Measurements from ENCODE around the gene OSBPL9.
"Not testable (repeated sequence)": the region's sequence is repeated elsewhere in the genome, so short reads cannot be mapped to it uniquely, and the experiment has no call there.

The OSBPL9 gene

DNA sequence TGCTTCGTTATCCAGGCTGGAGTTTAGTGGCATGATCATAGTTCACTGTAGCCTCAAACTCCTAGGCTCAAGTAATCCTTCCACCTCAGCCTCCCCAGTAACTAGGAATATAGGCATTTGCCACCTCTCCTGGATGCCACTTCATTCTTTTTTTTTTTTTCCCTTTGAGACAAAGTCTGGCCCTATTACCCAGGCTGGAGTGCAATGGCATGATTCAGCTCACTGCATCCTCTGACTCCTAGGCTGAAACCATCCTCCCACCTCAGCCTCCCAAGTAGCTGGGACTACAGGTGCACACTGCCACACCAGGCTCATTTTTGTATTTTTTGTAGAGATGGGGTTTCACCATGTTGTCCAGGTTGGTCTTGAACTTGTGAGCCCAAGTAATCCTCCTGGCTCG is 19.3 kb downstream of the OSBPL9 start:
- in situ Hi-C loops (cut with MboI; ENCODE audit: low sequenced_read_pairs) = no loop called here

DNA sequence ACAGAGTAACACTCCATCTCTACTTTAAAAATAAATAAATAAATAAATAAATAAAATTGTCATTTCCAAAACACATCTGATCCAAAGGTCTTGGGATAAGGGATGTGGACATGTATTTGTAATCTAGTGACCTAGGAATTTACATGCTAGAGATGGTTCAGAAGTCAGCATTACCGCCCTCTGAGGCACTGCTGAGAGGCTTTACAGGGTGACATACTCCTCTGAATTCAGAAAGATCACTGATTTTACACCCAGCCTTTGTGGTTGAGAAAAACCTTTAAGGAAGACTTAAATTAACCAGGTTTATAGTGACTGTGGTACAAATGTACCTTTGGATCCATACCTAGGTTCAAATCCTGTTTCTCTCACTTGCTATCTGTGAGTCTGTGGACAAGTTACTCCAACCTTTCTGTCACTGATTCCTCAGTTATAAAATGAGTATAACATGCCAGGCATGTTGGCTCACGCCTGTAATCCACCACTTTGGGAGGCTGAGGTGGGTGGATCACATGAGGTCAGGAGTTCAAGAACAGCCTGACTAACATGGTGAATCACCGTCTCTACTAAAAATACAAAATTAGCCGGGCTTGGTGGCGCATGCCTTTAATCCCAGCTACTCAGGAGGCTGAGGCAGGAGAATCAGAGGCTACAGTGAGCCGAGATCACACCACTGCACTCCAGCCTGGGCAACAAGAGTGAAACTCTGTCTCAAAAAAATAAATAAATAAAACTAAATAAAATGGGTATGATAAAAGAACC is 20.1 kb downstream of the OSBPL9 start:
- in situ Hi-C loops (cut with MboI; ENCODE audit: low sequenced_read_pairs) = no loop called here

DNA sequence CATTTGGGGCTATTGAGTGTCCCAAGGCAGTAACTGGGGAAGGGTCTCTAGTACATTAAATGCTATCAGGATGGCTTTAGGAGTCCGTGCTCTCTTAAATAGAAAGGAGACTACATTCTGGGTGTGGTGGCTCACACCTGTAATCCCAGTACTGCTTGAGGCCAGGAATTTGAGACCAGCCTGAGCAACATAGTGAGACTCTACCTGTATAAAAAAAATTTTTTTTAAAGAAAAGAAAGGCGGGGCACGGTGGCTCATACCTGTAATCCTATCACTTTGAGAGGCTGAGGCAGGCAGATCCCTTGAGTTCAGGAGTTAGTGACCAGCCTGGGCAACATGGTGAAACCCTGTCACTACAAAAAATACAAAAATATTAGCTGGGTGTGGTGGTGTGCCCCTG is 21.5 kb downstream of the OSBPL9 start:
- in situ Hi-C loops (cut with MboI; ENCODE audit: low sequenced_read_pairs) = no loop called here

DNA sequence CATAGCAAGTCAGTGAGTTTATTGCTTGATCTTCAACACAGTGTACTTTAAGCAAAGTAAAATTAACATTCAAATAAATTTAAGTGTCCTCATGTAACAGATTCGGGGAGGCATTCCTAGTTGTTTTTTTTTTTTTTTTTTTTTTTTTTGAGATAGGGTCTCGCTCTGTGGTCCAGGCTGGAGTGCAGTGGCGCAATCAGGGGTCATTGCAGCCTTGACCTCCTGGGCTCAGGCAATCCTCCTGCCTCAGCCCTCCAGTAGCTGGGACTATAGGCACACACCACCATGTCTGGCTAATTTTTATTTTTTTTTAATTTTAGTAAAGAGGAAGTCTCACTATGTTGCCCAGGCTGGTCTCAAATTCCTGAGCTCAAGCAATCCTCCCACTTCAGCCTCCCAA is 22.8 kb downstream of the OSBPL9 start:
- in situ Hi-C loops (cut with MboI; ENCODE audit: low sequenced_read_pairs) = no loop called here

DNA sequence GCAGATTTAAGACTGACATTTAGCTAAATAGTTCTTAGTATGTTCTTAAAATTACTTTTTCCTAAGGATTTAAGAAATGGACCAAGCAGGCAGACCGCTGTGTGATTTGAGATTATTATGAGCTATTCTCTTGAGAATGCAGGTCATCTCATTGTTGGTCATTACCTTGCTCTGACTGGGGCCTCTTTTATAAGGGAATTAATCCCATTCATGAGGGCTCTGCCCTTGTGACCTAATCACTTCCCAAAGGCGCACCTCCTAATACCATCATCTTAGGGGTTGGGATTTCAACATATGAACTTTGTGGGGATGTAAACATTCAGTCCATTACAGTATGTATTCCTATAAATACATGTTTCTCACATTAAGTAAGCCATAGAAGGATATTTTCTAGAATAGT is 24.2 kb downstream of the OSBPL9 start:
- in situ Hi-C loops (cut with MboI; ENCODE audit: low sequenced_read_pairs) = no loop called here

DNA sequence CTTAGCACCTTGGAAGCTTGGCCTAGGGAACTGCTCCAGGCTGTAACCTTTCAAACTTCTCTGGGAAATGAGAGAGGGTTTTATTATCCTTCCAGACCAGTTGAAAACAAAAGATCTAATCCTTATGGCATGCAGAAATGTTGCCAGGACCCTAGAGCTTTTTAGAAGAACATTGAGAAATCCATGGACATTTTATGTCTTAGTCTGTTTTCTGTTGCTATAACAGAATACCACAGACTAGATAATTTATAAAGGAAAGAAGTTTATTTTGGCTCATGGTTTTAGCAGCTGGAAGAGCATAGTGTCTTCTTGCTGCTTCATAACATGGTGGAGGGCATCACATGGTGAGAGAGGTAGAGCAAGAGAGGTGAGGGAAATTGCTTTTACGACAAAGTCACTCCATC is 25.8 kb downstream of the OSBPL9 start:
- in situ Hi-C loops (cut with MboI; ENCODE audit: low sequenced_read_pairs) = no loop called here

DNA sequence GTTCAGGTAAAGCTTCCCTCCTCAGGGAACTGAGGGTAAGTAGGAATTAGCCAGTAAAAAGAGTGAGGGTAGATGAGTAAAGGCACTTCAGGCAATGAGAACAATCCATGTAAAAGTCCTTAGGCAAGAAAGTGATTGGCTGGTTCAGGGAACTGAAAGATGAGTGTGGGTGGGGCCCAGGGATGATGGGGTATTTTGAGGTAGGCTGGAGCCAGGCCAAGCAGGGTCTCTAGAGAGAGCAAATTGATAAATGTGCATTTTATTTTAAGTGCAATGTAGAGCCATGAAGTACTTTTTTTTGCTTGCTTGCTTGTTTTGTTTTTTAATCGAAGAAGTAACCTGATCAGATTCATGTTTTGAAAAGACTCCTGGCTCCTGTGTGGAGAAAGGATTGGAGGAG is 26.5 kb downstream of the OSBPL9 start:
- in situ Hi-C loops (cut with MboI; ENCODE audit: low sequenced_read_pairs) = no loop called here

DNA sequence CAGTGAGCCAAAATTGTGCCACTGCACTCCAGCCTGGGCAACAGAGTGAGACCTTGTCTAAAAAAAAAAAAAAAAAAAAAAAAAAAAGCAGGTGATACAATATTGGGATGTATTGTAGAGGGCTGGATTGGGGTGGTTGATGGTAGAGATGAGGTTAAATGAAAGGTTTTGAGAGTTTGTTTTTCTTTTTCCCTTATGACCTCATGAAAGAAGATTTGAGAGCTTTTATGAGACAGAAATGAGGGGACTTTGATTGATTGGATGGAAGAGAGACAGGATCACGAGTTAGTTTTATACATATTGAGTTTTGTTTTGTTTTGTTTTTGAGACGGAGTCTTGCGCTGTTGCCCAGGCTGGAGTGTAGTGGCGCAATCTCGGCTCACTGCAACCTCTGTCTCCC is 27.1 kb downstream of the OSBPL9 start:
- in situ Hi-C loops (cut with MboI; ENCODE audit: low sequenced_read_pairs) = no loop called here

DNA sequence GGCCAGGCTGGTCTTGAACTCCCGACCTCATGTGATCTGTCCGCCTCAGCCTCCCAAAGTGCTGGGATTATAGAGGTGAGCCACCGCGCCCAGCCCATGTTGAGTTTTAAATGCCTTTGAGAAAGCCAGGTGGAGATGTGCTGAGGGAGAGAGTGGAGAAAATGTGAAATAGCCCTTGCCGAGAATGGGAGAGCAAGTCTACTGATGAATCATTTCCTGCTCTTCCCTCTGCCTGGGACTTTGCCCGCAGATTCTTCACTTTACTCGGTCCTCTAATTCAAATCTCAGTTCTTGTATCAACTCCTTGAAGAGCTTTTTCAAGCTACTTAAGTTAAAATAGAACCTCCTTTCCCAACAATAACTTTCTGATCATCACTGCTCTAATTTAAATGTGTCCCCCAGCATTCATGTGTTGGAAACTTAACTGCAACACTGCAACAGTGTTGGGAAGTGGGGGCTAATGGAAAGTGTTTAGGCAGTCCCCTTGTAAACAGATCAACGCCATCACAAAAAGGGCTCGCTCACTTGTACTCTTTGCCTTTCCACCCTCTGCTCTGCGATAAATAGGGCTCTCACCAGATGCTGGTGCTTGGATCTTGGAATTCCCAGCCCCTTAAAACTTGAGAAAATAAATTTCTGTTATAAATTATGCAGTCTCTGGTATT is 27.8 kb downstream of the OSBPL9 start:
- in situ Hi-C loops (cut with MboI; ENCODE audit: low sequenced_read_pairs) = no loop called here

DNA sequence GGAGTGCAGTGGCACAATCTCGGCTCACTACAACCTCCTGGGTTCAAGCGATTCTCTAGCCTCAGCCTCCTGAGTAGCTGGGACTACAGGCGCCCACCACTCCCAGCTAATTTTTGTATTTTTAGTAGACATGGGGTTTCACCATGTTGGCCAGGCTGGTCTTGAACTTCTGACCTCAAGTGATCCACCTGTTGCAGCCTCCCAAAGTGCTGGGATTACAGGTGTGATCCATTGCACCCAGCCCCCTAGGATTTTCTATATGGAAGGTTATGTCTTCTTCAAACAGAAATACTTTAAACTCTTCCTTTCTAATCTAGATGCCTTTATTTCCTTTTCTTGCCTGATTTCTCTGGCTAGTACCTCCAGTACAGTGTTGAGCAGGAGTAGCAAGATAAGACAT is 29.7 kb downstream of the OSBPL9 start:
- in situ Hi-C loops (cut with MboI; ENCODE audit: low sequenced_read_pairs) = not testable (repeated sequence)

DNA sequence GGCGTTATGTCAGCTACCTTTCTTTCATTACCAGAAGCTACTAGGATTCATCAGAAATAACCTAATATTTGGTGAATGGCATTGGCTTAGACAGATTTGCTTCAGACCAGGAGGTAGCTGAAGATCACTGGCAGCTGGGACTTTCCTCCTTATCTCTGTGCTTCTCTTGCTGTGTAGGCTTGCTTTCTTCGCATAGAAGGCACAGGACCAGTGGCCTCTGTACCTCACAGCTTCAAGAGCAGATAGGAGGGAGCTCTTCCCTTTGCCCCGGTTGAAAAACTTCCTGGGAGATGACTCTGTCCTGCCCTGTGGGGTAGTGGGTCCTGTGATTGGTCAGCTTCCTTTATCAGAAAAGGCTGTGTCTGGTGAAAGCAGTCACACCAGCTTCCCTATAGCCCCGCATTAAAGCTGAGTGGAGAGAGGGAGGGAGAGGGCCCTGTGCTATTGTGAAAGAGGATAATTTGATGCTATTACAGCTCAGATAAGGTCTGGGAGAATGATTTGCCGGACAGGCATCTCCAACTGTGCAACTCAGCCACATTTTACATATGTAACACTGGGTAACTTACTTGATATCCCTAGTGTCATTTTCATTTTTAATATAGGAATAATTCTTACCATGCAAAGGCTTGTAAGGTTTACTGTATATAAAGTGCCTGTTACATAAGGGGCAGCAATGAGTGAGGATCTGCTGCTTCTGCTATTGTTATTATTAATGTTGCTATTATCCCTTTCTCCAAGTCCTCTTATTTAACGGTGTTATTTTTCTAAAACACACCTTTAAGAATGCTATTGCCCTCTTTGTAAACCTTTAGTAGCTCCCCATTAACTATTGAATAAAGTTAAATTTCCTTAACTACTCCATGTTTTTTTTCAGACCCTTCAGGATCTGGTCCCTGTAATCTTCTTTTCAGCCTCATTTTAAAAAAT is 31.6 kb downstream of the OSBPL9 start:
- in situ Hi-C loops (cut with MboI; ENCODE audit: low sequenced_read_pairs) = no loop called here

DNA sequence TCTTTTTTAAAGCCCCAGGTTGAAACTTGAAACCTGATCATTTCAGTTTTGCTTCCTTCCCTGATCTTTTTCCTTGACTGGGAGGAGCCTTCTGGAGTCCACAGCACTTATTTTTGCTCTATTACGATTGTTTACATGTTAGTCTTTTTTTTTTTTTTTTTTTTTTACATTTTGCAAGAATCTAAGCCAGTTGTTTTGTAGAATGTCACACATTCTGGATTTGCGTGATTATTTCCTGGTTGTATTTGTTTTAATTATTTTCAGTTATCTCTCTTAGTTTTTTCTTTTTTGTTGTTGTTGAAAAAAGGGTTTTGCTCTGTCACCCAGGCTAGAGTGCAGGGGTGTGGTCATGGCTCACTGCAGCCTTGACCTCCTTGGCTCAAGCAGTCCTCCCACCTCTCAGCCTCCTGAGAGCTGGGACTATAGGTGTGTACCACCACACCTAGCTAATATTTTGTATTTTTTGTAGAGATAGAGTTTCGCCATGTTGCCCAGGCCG is 32.8 kb downstream of the OSBPL9 start:
- in situ Hi-C loops (cut with MboI; ENCODE audit: low sequenced_read_pairs) = no loop called here

DNA sequence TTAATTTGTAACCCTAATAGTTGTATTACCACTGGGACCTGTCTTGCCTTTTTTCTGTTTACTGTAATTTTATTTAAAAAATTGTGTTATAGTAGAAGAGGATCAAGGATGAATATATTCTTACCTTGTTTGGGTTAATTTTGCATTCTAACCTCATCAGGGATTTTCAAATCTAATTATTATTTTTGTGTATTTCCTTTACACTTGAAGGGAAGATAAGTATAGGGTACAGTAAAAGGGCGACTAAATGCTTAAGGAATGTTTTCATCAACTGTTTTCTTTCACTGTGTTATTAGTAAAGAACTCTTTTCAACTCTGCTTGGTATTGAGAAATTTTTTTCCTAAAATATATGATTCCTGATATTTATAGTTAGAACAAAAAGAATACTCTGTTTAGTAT is 33.3 kb downstream of the OSBPL9 start:
- in situ Hi-C loops (cut with MboI; ENCODE audit: low sequenced_read_pairs) = no loop called here

DNA sequence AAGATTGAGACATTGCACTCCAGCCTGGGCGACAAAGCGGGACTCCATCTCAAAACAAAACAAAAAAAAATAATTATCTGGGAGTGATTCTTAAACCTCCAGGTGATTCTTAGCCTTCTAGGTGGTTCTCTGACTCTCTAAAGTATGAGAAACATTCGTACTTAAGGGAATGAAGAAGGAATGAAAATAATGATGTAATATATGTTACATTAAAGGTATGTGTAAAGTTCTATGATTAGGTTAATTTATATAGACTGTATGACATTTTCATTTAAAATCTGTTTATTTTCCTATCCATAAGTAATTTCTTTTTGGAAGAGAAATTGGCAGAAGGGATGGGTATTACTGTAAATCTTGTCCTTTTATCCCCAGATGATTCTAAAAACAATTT is 34.7 kb downstream of the OSBPL9 start:
- in situ Hi-C loops (cut with MboI; ENCODE audit: low sequenced_read_pairs) = no loop called here

DNA sequence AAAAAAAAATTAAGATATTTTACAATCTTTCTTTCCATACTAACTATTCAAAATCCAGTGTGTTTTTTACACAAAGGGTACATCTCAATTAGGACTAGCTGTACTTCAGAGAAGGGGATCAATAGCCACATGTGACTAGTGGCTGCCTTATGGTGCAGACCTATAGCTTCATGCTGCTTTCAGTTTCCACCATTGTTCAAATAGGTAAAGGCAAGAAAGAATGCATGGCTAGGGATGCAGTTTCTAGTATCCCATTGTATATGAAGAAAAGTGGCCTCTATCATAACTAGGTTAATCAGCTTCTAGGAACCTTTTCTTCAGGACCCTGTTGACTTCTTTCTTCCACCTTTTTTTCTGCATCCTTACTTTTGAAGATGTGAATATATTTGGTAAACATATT is 35.7 kb downstream of the OSBPL9 start:
- in situ Hi-C loops (cut with MboI; ENCODE audit: low sequenced_read_pairs) = no loop called here

DNA sequence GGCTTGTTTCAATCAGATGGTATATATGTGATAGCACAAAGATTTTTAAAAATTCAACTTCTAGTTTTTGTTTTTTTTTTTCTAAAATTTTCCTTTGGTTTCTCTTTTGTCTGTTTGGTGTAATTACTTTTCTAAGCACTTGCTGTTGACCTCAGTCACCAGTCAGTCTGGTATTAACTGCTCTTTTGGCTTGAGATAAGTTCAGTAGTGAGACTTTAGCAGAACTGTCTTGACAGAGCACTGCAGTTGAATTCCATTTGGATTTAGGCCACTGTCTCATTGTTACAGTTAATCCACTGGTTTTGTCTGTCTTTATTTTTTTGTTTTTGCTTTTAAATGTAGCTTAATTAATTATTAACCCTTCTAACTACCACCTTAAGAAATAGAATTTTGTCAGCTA is 36.2 kb downstream of the OSBPL9 start:
- in situ Hi-C loops (cut with MboI; ENCODE audit: low sequenced_read_pairs) = no loop called here

DNA sequence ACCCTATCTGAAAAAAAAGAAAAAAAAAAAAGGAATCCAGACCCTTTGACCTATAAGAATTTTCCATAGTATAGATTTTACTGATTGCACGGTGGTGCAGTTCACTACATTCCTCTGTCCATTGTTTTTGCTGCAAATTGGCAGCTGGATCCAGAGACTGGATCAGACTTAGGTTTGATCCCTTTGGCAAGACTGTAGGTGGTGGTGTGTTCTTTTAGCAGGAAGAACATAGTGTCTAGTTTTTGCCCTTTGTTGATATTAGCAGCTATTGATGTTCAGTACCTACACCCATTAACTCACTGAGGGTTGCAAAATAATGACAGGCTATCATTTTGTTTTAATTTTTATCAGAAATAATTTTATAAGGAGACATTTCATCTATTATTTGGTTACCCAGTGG is 37.1 kb downstream of the OSBPL9 start:
- in situ Hi-C loops (cut with MboI; ENCODE audit: low sequenced_read_pairs) = no loop called here

DNA sequence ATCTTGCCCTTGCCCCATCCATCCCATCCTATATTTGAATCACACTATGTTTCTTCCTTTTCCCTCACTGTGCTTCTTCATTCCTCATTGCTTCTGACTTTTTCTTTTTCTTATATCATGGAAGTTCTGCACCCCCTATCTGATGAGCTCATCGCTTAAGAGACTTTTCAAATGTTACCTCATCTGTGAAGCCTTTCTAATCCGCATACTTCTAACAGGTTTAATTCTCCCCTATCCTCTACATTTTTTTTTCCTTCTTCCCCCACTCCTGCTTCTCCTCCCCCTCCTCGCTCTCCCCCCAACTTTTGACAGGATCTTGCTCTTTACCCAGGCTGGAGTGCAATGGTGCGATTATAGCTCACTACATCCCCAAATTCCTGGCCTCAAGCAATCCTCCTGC is 39.5 kb downstream of the OSBPL9 start:
- in situ Hi-C loops (cut with MboI; ENCODE audit: low sequenced_read_pairs) = no loop called here

DNA sequence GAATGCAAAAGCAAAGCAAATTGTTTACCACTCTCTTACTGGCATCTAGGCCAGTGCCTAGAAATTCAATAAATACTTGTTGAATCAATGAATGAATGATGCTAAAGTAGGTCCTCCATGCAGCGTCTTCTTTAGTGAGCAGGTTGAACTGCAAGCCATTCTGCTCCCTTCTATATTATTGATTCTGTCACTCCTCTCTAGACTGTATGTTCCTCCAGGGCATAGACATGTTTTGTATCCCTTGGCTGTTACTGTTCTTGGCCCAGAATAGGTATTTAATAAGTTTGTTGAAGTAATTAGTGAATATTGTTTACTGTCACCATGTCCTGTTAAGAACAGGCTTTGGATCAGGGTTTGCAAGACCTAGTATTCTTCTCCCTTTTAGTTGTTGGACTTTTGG is 43.7 kb downstream of the OSBPL9 start:
- in situ Hi-C loops (cut with MboI; ENCODE audit: low sequenced_read_pairs) = no loop called here

DNA sequence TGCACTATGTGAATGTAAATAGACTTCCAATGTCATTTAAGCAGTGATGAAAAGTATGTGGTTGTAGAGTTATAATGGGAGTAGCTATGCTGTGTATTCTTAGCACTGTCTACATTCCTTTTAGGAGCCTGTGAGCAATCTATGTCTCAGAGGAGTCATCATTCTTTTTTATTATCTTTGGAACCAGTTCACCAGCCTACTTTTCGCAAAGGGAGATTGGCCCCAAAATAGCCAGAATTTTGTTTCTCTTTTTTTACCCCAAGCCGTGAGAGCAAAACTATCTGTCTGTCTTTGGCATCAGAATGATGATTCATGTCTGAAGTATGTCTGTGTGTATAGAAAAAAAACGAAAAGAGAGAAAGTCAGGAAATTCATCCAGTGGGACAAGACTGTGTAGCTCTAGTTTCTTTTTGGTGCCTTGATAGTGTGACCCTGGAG is 44.2 kb downstream of the OSBPL9 start:
- in situ Hi-C loops (cut with MboI; ENCODE audit: low sequenced_read_pairs) = no loop called here

DNA sequence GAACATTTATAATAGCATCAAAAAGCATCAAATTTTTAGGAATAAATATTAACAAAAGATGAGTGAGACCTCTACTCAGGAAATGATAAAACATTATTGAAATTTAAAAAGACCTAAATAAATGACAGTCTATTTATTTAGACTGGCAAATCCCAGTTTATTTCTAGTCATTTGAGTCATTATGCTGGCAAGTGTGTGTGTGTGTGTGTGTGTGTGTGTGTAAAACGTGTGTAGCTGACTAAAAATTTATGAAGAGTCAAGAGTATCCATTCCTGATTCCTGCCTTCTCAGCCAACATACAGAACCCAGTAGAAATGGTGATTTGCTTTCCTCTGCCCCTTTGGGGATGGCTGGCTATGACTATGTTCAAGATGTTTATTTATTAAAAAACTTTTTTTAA is 46.2 kb downstream of the OSBPL9 start:
- in situ Hi-C loops (cut with MboI; ENCODE audit: low sequenced_read_pairs) = no loop called here

DNA sequence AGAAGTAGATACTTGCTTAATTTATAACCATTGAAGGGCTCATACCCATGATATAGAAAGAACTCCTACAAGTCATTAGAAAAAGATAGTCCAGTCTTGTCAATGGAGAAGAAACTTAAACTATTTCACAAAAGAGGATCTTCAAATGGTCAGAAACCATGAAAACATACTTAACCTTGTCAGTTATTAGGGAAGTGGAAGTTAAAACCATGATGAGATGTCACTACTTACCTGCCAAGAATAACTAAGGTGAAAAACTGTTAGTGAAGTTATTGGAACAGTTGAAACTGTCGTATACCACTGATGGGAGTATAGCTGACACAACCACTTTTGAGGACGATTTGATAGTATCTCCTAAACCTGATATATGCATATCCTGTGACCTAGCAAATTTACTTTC is 46.8 kb downstream of the OSBPL9 start:
- in situ Hi-C loops (cut with MboI; ENCODE audit: low sequenced_read_pairs) = no loop called here
